ENCODE measurements around the gene FMR1NB. TPM values are rescaled to one million over a fixed set of nuclear protein-coding genes. Genes with fewer than 3 reads are reported as not detected.

Gene FMR1NB
- total RNA-seq: not detected in 2 replicates

GRCh38 chrX:147981038-147981752 is at the start of gene FMR1NB:
Gene FMR1NB (plus strand): TSS chrX:147981337. CDS start chrX:147981403, 66 bp downstream.
- DNase-seq (ENCODE audit: low read depth, low spot score): no peak

- no peak for DNase-seq (ENCODE audit: low read depth, low spot score)
Measured at GRCh38 chrX:147933815-147934214, 47.3 kb upstream of the FMR1NB start.

GRCh38 chrX:147935156-147935758 is 45.9 kb upstream of the FMR1NB start:
- DNase-seq (ENCODE audit: low read depth, low spot score): no peak

- no peak for DNase-seq (ENCODE audit: low read depth, low spot score)
Measured at GRCh38 chrX:147945286-147945685, 35.9 kb upstream of the FMR1NB start.

GRCh38 chrX:147948531-147948930 is 32.6 kb upstream of the FMR1NB start:
- no peak for DNase-seq (ENCODE audit: low read depth, low spot score)

- DNase-seq (ENCODE audit: low read depth, low spot score): no peak
Measured at GRCh38 chrX:147950352-147950751, 30.8 kb upstream of the FMR1NB start.

- DNase-seq (ENCODE audit: low read depth, low spot score): no peak
Measured at GRCh38 chrX:147953976-147954375, 27.2 kb upstream of the FMR1NB start.

- DNase-seq (ENCODE audit: low read depth, low spot score): no peak
Measured at GRCh38 chrX:147957291-147957690, 23.8 kb upstream of the FMR1NB start.

GRCh38 chrX:147958291-147958690 is 22.8 kb upstream of the FMR1NB start:
- DNase-seq (ENCODE audit: low read depth, low spot score): no peak

- no peak for DNase-seq (ENCODE audit: low read depth, low spot score)
Measured at GRCh38 chrX:147960722-147961121, 20.4 kb upstream of the FMR1NB start.

GRCh38 chrX:147962476-147962875 is 18.7 kb upstream of the FMR1NB start:
- no peak for DNase-seq (ENCODE audit: low read depth, low spot score)

- no peak for DNase-seq (ENCODE audit: low read depth, low spot score)
Measured at GRCh38 chrX:147978931-147979330, 2.2 kb upstream of the FMR1NB start.

GRCh38 chrX:148020329-148020728 is 39.2 kb downstream of the FMR1NB start:
- DNase-seq (ENCODE audit: low read depth, low spot score): no peak

GRCh38 chrX:148024425-148025148 is 43.5 kb downstream of the FMR1NB start:
- DNase-seq (ENCODE audit: low read depth, low spot score): no peak

- no peak for DNase-seq (ENCODE audit: low read depth, low spot score)
Measured at GRCh38 chrX:148035380-148035779, 54.2 kb downstream of the FMR1NB start.

- no peak for DNase-seq (ENCODE audit: low read depth, low spot score)
Measured at GRCh38 chrX:148037020-148037419, 55.9 kb downstream of the FMR1NB start.

- DNase-seq (ENCODE audit: low read depth, low spot score): no peak
Measured at GRCh38 chrX:148043271-148043855, 62.2 kb downstream of the FMR1NB start.

- DNase-seq (ENCODE audit: low read depth, low spot score): no peak
Measured at GRCh38 chrX:148047200-148047599, 66.1 kb downstream of the FMR1NB start.

- no peak for DNase-seq (ENCODE audit: low read depth, low spot score)
Measured at GRCh38 chrX:148049441-148049840, 68.3 kb downstream of the FMR1NB start.

GRCh38 chrX:148051973-148052372 is 70.8 kb downstream of the FMR1NB start:
- no peak for DNase-seq (ENCODE audit: low read depth, low spot score)

GRCh38 chrX:148067285-148067684 is 86.1 kb downstream of the FMR1NB start:
- no peak for DNase-seq (ENCODE audit: low read depth, low spot score)

Data from pulmonary artery endothelial cell (primary cell).